Hematopoietic multipotent progenitor cell (in vitro differentiated cells): ENCODE data around the gene UGP2. TPM values are rescaled to one million over a fixed set of nuclear protein-coding genes. Genes with fewer than 3 reads are reported as not detected.
A peak's percentile ranks its signal among the peaks of the same experiment; 100 is the strongest.

Experiments
- DNase-seq, 3 donors: peaks; one replicate each; pipeline ENCODE4 v3.0.0-alpha.2; 2011 to 2015; ENCODE audit warnings: low read depth in 2 of 3, low spot score in 2 of 3
- total RNA-seq: library from RNA; depleted of rRNA; stranded (reverse); fragments of >200 nt; gene quantifications from one replicate; pipeline ENCODE4 v1.2.3, GENCODE V29; 2012

The UGP2 gene
- total RNA-seq, 1 donor = 23.7 TPM

- no peak for DNase-seq
Observed at GRCh38 chr2:63863707-63864106, 22.0 kb downstream of the UGP2 start.

GRCh38 chr2:63865159-63865799, 23.6 kb downstream of the UGP2 start:
- DNase-seq = no peak

GRCh38 chr2:63866009-63866709, 24.5 kb downstream of the UGP2 start:
- DNase-seq = no peak

- DNase-seq = no peak
Observed at GRCh38 chr2:63870679-63871078, 29.0 kb downstream of the UGP2 start.

- no peak for DNase-seq
Observed at GRCh38 chr2:63871864-63872263, 30.2 kb downstream of the UGP2 start.

- no peak for DNase-seq
Observed at GRCh38 chr2:63872571-63873328, 31.1 kb downstream of the UGP2 start.

- DNase-seq = no peak
Observed at GRCh38 chr2:63874204-63875130, 32.8 kb downstream of the UGP2 start.

- DNase-seq = no peak
Observed at GRCh38 chr2:63875131-63875527, 33.4 kb downstream of the UGP2 start.

GRCh38 chr2:63875559-63876245, 34.0 kb downstream of the UGP2 start:
- DNase-seq = no peak

GRCh38 chr2:63876311-63876710, 34.6 kb downstream of the UGP2 start:
- no peak for DNase-seq

GRCh38 chr2:63878486-63878885, 36.8 kb downstream of the UGP2 start:
- DNase-seq = no peak

- no peak for DNase-seq
Observed at GRCh38 chr2:63879876-63880433, 38.3 kb downstream of the UGP2 start.

GRCh38 chr2:63880625-63881024, 38.9 kb downstream of the UGP2 start:
- no peak for DNase-seq

GRCh38 chr2:63881205-63881604, 39.5 kb downstream of the UGP2 start:
- DNase-seq = peak in 2 of 3 donors; percentile 8 to 14

GRCh38 chr2:63882395-63883105, 40.9 kb downstream of the UGP2 start:
- DNase-seq = no peak

GRCh38 chr2:63886445-63886844, 44.7 kb downstream of the UGP2 start:
- no peak for DNase-seq

- DNase-seq = no peak
Observed at GRCh38 chr2:63888053-63888452, 46.4 kb downstream of the UGP2 start.

- DNase-seq = peak; percentile 13 to 73 (median 46)
Observed at GRCh38 chr2:63888490-63889402, 47.0 kb downstream of the UGP2 start.
